ENCODE measurements around the gene PAQR8.

Gene PAQR8, protein sequence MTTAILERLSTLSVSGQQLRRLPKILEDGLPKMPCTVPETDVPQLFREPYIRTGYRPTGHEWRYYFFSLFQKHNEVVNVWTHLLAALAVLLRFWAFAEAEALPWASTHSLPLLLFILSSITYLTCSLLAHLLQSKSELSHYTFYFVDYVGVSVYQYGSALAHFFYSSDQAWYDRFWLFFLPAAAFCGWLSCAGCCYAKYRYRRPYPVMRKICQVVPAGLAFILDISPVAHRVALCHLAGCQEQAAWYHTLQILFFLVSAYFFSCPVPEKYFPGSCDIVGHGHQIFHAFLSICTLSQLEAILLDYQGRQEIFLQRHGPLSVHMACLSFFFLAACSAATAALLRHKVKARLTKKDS

GRCh38 chr6:52361945-52362442 lies at the start of gene PAQR8:
TSS of gene PAQR8 (plus strand) at chr6:52362151. CDS start at chr6:52403214, 41,063 bp downstream.
- DNase-seq (ENCODE audit: low read depth): peak; percentile 55

DNA sequence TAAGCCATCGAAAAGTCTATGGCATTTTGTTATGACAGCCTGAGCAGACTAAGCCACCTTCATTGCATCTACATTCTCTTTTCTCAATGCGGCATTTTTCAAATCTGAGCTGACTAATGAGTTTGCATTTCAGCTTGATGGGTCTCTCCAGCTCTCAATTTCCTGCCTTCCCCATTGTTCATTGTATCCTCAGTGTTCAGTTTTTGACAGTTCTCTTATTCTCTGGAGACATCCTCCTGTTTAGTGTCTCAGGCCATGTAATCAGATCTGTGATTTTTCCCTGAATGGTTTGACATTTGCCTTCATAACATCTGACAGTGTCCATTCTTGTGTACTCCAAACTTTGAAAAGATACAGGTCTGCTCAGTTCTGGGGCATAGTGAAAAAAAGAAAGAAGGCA lies 49.5 kb upstream of the PAQR8 start:
- no peak for DNase-seq (ENCODE audit: low read depth)

GRCh38 chr6:52314752-52315151 lies 47.2 kb upstream of the PAQR8 start:
- DNase-seq (ENCODE audit: low read depth): no peak

GRCh38 chr6:52317211-52317610 lies 44.7 kb upstream of the PAQR8 start:
- DNase-seq (ENCODE audit: low read depth): no peak

GRCh38 chr6:52317841-52318581 lies 43.9 kb upstream of the PAQR8 start:
- DNase-seq (ENCODE audit: low read depth): no peak

- DNase-seq (ENCODE audit: low read depth): no peak
Measured at GRCh38 chr6:52324189-52324588, 37.8 kb upstream of the PAQR8 start.

- DNase-seq (ENCODE audit: low read depth): no peak
Measured at GRCh38 chr6:52325695-52326471, 36.1 kb upstream of the PAQR8 start.

GRCh38 chr6:52326540-52327364 lies 35.2 kb upstream of the PAQR8 start:
- no peak for DNase-seq (ENCODE audit: low read depth)

DNA sequence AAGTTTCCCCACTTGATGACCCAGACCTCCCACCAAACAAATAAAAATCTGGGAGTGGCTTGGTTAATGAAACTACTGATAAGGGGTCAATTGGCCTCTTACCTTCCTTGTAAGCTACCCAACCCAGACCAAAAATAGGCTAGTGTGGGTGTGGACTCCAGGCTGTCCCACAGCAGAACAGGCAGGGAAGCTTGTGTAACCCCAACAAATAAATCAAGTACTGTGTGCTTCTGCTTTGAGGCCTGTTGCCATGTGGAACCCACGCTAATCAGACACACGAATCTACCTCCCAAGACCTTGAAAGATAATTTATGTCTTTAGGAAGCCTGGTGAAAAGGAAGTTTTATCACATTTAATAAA lies 33.7 kb upstream of the PAQR8 start:
- DNase-seq (ENCODE audit: low read depth): no peak

DNA sequence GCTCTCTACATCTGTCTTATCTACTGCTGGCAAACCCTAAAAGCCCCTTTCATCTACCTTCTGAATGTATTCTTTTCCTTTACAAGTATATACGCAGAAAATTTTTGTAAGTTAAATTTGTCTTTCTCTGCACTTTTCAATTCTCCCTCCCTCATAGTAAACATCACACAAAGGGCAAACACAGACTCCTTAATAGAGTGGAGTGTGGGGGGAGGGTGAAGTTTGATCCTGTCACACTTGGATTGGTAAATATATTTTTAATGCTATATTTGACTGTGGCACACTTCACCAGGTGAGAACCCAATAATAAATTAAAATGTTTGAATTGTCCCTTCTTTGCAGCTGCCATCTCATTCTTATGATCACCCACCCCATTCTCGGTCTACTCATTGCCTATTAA lies 33.2 kb upstream of the PAQR8 start:
- no peak for DNase-seq (ENCODE audit: low read depth)

- no peak for DNase-seq (ENCODE audit: low read depth)
Measured at GRCh38 chr6:52330470-52330869, 31.5 kb upstream of the PAQR8 start.

- no peak for DNase-seq (ENCODE audit: low read depth)
Measured at GRCh38 chr6:52331793-52332457, 30.0 kb upstream of the PAQR8 start.

DNA sequence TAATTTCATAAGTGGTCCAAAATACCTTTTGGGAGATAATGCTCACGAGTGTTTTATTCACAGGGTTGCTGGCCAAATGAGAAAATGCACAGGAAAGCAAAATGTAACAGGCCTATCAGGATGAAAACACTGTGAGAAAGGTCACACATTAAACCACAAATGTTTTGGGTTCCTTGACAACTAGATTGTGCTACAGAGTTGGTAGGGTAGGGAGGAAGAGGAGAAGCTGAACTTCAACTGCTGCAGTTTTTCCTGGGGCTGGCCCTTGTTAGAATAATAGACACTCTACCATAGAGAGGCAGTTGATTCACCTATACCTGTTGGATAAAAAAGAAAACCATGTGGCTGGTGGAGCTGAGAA lies 28.1 kb upstream of the PAQR8 start:
- no peak for DNase-seq (ENCODE audit: low read depth)

DNA sequence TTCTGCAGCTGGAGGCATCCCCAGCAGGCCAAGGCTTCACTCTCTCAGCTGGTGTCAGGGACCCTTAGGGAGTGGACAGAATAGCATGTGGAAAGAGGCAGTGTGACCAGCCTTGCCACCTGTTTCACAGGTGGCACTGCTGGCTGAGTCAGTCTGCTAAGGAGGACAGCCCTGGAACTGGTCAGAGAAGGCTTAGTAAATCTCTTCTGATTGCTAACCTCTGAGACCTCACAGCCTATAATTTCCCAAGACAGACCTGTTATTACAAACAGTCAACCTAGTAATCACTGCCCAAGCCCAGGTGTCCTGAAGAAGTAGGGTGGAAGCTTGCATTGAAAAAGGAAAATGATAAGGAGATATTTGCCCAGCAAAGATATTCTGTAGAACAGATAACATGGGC lies 26.4 kb upstream of the PAQR8 start:
- DNase-seq (ENCODE audit: low read depth): no peak

DNA sequence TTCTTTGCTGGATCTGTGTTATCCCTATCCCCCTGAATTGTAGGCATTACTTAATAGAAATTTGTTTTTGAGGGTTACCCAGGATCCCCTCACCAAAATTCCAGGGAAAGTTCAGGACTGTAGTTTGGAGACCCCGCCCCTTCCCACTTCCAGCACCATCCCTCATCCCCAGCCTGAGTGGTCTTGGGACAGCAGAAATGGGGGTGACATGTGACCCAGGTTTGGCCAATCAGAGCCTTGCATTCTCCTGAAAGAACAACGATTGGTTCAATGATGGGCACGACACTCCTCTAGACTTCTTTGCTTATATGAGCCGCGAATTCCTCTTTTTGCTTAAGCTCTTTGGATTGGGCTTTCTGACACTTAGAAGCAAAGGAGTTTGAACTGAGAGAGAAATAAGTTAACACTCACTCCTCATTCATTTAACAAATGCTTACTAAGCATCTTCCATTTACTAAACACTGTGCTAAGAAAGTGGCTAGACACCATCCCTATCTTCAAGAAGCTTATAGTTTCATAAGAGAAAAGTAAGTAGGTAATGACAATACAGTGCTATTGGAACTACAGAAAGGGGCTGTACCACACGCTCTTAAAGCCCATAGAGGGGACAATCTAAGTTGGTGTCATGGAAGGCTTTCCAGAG lies 24.9 kb upstream of the PAQR8 start:
- no peak for DNase-seq (ENCODE audit: low read depth)

GRCh38 chr6:52337633-52338290 lies 24.2 kb upstream of the PAQR8 start:
- no peak for DNase-seq (ENCODE audit: low read depth)

- no peak for DNase-seq (ENCODE audit: low read depth)
Measured at GRCh38 chr6:52340603-52340880, 21.4 kb upstream of the PAQR8 start.

DNA sequence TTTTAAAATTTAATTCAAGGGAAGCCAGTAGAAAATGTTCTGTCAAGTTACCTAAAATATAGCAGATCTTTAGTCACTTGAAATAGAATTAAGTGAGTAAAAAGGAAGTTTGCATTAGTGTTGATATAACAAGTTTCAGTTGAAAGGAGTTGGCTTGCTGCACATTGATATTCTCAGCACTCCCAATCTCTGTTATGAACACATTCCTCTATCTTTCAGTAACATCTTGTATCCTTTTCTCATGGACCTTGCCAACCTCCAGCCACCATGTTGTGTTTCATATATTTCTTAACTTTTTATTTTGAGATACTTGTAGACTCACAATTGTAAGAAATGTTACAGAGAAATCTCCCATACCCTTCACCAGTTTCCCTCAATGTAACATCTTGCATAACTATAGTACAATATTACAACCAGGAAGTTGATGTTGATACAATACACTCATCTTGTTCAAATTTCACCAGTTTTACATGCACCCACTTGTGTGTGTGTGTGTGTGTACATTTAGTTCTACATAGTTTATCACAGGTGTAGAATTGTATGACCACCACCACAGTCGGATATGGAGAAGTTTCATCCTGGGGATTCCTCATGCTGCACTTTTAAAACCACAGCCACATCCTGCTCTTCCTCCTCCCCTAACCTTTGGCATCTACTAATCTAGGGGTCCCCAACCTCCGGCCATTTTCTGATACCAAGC lies 20.2 kb upstream of the PAQR8 start:
- no peak for DNase-seq (ENCODE audit: low read depth)

DNA sequence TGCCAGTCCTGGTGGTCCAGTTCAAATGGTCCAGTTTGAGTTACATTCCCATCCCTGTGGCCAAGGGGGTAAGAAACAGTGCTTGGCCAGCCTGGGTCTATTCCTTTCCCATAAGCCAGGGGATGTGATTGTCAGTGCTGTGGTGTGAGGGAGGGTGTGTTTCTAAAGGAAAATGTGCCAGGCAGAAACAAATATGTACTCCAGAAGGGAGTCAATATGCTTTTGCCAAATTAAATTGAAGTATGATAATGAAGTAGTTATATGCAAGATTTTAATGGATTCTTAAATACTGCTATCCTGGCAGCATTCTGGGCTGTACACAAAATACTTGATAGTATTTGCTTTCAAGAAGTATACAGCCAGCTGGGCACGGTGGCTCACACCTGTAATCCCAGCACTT lies 16.6 kb upstream of the PAQR8 start:
- DNase-seq (ENCODE audit: low read depth): no peak

DNA sequence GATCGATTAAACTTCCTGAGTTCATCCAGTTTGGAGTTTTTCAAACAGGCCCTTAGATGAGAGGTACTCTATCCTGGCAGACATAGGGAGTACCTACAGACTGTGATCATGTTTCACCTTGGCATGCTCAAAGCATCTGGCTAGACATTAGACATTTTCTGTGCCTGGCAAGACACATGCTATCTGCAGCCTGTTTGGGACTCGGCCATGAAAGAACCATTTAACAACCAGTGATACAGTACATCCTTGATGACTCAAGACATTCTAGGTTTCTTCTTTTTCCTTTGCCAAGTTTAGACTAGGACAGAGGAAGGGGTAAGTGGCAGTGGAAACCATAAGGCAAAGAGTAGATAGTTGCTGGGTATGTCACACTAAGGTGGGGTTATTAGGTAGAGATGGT lies 15.4 kb upstream of the PAQR8 start:
- DNase-seq (ENCODE audit: low read depth): no peak
